DMS 273 (cell line): ENCODE results near the gene FBXO39.
"Not testable (repeated sequence)": the region's sequence is repeated elsewhere in the genome, so short reads cannot be mapped to it uniquely, and the experiment has no call there.

Experiments
- DNase-seq: peaks from one replicate; lab custom pipeline; 2025; ENCODE audit not compliant: unreplicated experiment; lab: John Stamatoyannopoulos, UW

FBXO39 gene

GRCh38 chr17:6789146-6789545 lies 13.1 kb downstream of the FBXO39 start:
- no peak for DNase-seq

DNA sequence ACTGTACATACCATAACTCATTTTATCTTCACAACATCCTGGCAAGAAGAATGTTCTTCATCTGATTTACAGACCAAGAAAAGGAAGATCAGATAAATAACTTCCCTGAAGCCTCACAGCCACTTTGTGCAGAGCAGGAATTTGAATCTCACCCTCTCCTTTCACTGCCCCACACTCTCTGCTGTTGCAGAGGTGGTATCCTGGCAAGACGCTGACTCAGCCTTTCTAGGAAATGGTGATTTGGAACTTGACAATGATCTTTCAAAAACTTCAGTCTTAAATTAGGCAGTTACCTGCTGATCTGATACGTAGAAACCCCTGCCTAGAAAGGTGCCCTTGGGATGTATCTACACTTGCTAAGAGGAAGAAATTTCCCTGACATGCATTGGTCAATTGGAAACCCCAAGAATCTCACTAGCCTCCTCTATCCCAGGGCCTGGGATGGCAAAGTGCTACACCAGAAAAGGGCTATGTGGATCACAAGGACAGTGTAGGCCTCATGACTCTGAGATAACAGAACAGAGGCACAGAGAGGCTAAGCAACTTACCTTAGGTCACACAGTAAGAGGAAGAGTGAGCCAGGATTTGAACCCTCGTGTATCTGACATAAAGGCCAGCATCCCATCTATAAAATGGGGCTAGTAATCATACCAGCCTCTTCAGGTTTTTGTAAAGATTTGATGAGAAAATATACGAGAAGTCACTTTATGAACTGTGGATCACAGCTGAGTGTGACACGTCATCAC lies 17.9 kb downstream of the FBXO39 start:
- DNase-seq = no peak

- DNase-seq = no peak
Measured at GRCh38 chr17:6796017-6796886, 20.2 kb downstream of the FBXO39 start.

DNA sequence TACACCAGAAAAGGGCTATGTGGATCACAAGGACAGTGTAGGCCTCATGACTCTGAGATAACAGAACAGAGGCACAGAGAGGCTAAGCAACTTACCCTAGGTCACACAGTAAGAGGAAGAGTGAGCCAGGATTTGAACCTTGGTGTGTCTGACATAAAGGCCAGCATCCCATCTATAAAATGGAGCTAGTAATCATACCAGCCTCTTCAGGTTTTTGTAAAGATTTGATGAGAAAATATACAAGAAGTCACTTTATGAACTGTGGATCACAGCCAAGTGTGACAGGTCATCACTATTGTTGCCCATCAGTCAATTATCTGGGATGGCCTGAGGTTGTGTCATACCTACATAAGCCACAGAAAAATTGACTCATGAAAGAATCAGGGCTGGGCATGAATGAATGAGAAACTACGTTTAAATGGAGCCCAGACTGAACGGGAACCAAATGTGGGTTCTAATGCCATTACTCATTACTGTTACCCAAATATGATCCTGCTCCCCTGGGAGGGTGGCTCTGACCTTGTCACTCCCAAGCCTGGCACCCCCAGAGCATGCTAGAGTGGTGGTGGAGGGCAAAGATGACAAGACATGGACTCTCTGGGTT lies 21.0 kb downstream of the FBXO39 start:
- no peak for DNase-seq

GRCh38 chr17:6797718-6798351 lies 21.8 kb downstream of the FBXO39 start:
- DNase-seq = no peak

DNA sequence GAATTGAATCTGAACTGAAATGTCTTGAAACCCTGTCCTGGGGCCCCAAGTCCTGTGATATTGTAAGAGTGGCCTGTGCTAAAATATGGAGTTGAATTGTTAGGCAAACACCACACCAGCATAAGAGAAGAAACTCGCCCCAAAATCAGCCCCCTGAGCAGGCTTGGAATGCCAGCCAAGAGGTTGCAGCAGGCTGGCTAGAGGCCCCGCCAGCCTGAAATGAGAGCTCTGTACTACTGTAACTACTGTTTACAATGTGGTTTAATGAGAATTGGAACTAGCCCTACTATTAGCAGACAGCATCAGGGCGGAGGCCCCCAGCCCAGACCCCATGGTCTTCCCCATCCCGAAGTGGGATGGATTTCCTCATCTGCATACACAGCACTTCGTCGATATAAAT lies 23.7 kb downstream of the FBXO39 start:
- no peak for DNase-seq

GRCh38 chr17:6800422-6801027 lies 24.5 kb downstream of the FBXO39 start:
- no peak for DNase-seq

DNA sequence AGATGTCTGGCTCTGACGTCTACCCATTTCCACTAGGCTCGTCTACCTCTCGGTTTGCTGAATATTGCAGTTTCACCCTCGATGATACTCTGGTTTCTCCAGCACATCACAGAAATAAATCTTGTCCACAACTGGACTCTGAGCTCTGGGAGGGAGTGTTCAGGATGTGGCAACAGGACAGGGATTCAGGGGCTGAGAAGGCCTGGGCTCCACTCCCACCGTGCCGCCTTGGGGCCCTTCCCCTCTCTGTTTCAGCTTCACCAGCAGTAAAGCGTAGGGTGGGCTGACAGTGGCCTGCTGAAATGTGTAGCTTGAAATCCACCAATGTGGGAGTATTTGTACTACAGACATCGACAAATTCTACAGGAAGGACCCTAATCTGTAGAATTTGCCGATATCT lies 35.5 kb downstream of the FBXO39 start:
- DNase-seq = no peak

- no peak for DNase-seq
Measured at GRCh38 chr17:6812295-6812694, 36.3 kb downstream of the FBXO39 start.

DNA sequence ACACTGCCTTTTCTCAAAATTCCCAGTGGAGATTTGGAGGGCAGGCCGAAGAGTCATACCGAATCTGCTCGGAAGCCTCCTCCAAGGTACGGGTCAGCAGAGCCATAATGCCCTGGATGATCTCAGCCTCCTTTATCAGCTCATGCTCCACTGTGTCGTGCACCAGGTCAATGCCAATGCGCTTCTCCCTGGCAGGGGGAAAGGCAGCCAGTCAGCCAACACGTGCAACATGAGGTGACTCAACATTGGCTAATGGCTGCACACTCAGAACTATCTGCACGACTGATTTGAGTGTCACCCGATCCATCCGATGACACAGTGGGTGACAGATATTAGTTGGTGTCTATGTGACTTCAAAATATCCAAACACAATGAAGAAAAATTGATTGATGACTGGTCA lies 39.8 kb downstream of the FBXO39 start:
- DNase-seq = no peak

DNA sequence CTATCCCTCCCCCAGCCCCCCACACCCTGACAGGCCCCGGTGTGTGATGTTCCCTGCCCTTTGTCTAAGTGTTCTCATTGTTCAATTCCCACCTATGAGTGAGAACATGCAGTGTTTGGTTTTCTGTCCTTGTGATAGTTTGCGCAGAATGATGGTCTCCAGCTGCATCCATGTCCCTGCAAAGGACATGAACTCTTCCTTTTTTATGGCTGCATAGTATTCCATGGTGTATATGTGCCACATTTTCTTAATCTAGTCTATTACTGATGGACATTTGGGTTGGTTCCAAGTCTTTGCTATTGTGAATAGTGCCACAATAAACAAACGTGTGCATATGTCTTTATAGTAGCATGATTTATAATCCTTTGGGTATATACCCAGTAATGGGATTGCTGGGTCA lies 40.4 kb downstream of the FBXO39 start:
- not testable (repeated sequence) for DNase-seq

- no peak for DNase-seq
Measured at GRCh38 chr17:6818938-6819337, 42.9 kb downstream of the FBXO39 start.

DNA sequence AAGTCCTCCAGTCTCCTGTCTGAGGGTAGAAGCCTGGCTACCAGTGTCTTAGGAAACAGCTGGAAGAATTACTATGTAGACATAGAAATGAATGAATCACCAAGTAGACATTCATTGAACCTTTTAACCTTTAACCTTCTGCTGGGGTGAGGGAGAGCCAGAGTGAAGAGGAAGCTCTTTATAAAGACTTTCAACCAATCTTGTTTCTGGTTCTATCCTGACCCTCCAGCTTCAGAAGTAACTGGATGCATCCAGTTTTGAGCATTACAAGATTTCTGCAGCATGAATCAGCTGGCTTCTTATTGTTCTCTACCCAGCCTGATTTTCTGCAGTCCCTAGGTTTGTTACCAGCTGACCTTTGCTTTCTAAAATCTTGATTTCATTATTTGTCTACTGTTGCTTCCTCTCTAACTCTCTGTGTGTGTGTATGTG lies 47.0 kb downstream of the FBXO39 start:
- DNase-seq = no peak

- no peak for DNase-seq
Measured at GRCh38 chr17:6830383-6830986, 54.5 kb downstream of the FBXO39 start.

- DNase-seq = peak; percentile 83
Measured at GRCh38 chr17:6831661-6832263, 55.7 kb downstream of the FBXO39 start, which contains the start of gene TEKT1. Gene TEKT1 (minus strand): TSS chr17:6831729. CDS start chr17:6830376, 1,353 bp downstream.
